Left cardiac atrium (tissue), 4 donors: ENCODE measurements around the gene CDH26. TPM values are rescaled to one million over a fixed set of nuclear protein-coding genes. Genes with fewer than 3 reads are reported as not detected.

ENCODE experiments used
- ATAC-seq, 2 donors: fragments of 200-7000 bp; cut with Tn5 transposase; one replicate each; pipeline ENCODE4 v1.9.1; 2020; ENCODE audit warnings: mild to moderate bottlenecking in 2 of 2, moderate library complexity in 2 of 2
- DNase-seq: peaks from one replicate; pipeline ENCODE4 v3.0.0-alpha.2; 2020
- intact Hi-C, 2 donors: fragments of 100-400 bp; cut with DNase I; formaldehyde crosslinking; loops; one replicate each; pipeline versions ENCODE4 v1.14.1 to v1.15.1; 2022 to 2023
- total RNA-seq, 2 donors: library from RNA; stranded (reverse); fragmentation: NEBNext Ultra II Directional; extraction: Animal tissue kit (Norgen Biotek cat#: 25700); gene quantifications; one replicate each; pipeline ENCODE4 v1.2.1, GENCODE V29; 2021
- donor health status: DM: no; HTN: yes; CAD: no.
- donor health status: DM: no; HTN: yes; CAD: no; lungs with severe emphysema.
- donor health status: DM: yes; HTN: yes; CAD: no.
- donor health status: Dilated cardiomyopathy.

The CDH26 gene
- total RNA-seq, 2 donors from 2014 or later, result 0.84 to 1.4 TPM

GRCh38 chr20:59972037-59972801, 14.0 kb downstream of the CDH26 start:
- ATAC-seq (no peak), DNase-seq (no peak)
- intact Hi-C loops, result no loop called here

GRCh38 chr20:59976156-59976782, 18.0 kb downstream of the CDH26 start:
- DNase-seq (no peak), ATAC-seq (no peak)
- intact Hi-C loops, result no loop called here

DNA sequence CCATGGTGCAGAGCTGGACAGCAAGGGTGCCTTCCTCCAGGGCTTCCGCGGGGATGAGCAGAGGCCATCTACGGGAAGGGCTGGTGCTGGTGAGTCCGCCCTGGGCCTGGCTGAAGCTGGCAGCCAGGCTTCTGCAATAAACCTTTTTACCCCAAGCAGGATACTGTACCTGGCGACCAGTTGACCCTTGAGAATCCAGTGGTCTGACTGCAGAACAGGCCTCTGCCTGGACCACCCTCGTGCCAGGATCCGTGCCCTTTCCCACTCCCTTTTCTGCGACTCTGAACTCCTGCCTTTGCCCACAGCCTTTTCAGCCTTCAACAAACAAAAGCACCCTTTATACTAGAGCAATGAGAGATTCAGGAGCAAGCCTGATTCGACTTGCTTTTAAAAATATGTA, 18.9 kb downstream of the CDH26 start:
- DNase-seq (no peak), ATAC-seq (no peak)
- intact Hi-C loops, result no loop called here

DNA sequence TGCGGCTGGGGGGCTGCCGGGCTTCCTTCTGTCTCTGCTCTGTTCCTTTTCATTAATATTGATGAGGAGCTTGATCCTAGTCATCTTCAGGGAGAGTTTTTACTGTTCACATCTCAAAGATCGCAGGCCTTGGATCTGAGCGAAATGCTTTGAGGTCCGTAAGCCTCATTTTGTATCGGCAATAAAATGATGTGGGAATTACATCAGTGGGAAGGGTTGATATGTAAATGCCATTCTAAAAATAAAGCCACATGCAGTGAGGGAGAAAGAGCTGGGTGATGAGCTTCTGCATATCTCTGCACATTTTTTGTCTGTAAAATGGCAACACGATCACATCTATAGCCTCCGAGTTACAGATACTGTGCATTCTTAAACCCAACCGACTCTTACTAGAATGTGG, 24.9 kb downstream of the CDH26 start:
- ATAC-seq, result no peak
- no peak for DNase-seq
- intact Hi-C loops, result no loop called here

DNA sequence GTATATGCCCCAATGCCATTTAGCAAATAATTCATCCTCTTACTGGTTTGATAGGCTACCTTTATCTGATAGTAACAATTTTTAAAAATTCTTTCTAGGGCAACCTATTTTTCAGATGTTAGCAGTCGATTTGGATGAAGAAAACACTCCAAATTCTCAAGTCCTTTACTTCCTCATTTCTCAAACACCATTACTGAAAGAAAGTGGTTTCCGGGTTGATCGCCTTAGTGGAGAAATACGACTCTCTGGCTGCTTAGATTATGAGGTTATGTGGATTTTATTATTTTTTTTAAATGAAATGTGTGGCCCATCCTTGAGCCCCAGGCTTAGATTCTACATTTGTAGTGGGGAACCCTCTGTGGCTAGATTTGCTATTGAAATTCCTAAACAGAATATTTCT, 26.3 kb downstream of the CDH26 start:
- ATAC-seq, result no peak
- DNase-seq, result no peak
- intact Hi-C loops, result no loop called here

GRCh38 chr20:59985164-59985563, 26.9 kb downstream of the CDH26 start:
- DNase-seq (no peak), ATAC-seq (no peak)
- intact Hi-C loops, result no loop called here

DNA sequence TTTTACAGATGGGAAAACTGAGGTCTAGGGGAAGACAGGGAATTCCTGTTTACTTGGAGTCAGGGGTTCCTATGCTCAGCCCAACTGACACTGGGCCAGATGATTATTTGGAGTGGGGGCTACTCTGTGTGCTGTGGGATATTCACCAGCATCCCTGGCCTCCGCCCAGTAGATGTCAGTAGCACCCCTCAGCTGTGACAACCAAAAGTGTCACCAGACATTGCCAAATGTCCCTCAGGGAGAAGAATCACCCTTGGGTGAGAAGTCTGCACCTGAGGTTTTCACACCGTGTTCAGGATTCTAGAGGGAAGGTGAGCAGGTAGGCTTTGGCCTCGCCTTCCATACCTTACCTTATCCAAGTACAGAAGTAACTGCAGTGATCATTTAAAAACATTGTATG, 27.6 kb downstream of the CDH26 start:
- peak; percentile 70 to 73 for ATAC-seq
- intact Hi-C loops, result no loop called here
- no peak for DNase-seq

- intact Hi-C loops, result no loop called here
- DNase-seq (no peak), ATAC-seq (no peak)
These were observed 28.9 kb downstream of the CDH26 start for GRCh38 chr20:59987135-59987534.

GRCh38 chr20:59988141-59988540, 29.9 kb downstream of the CDH26 start:
- intact Hi-C loops, result no loop called here
- ATAC-seq (peak in 1 of 2 donors; percentile 26), DNase-seq (no peak)

- no peak for DNase-seq
- no peak for ATAC-seq
- intact Hi-C loops, result no loop called here
These were observed 34.4 kb downstream of the CDH26 start for GRCh38 chr20:59992526-59993084.

- DNase-seq (no peak), ATAC-seq (no peak)
- intact Hi-C loops, result no loop called here
These were observed 35.7 kb downstream of the CDH26 start for GRCh38 chr20:59993736-59994430.

DNA sequence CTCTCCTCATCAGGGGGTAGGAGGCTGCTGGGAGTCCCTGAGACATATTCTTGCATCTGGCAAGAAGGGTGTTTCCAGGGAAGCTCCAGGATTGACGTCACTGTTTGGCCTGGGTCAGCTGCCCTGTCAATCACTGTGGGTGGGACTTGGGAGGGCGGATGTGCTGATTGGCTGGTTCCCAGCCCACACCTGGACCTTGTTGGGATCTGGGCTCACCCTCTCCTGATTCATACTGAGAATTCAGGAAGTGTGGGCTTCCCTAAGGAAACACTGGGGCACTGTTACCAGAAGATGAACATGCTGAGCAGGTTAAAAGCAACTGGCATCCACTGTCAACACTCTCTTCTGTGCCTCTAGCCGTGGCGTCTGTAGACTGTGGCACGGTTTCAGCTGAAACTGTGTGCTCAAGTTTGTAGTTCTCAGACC, 36.5 kb downstream of the CDH26 start:
- intact Hi-C loops, result no loop called here
- DNase-seq (peak; percentile 45), ATAC-seq (peak; percentile 63 to 91)

DNA sequence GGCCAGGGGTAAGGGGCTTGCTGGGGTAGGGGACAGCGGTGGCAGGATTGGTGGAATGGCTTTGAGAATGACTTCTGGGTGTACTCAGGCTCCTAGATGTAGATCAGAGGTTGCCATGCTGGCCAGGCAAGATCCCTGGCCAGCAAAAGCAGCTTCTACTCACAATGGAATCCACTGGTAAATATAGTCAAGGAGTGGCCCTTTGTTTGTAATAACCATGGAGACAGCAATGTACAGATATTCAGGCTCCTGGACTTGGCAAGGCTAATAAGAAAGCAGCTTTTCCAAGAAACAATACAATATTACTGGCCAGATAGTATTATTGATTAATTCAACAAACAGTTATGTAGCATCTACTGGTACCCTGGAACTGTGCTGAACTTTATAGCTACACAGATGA, 37.9 kb downstream of the CDH26 start:
- DNase-seq, result no peak
- ATAC-seq, result no peak
- intact Hi-C loops, result no loop called here

DNA sequence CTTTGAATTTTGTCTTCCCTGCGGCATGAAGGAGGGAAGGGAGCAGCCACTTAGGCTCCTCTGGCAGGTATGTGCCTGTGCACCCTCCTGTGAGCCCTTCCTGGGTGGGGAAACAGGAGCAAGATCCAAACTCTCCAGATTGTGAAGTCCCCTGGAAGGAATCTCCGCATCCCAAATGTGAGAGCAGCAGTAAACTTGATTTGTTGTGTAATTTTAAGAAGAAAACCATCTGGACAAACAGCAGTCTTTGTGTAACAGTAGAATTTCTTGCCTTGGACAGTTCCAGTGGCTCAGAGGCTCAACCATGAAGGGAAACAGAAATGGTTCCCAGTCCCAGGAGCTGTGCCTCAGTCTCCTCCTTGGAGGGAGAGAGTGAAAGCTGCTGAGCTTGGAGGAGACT, 39.7 kb downstream of the CDH26 start:
- ATAC-seq (no peak), DNase-seq (no peak)
- intact Hi-C loops, result no loop called here

DNA sequence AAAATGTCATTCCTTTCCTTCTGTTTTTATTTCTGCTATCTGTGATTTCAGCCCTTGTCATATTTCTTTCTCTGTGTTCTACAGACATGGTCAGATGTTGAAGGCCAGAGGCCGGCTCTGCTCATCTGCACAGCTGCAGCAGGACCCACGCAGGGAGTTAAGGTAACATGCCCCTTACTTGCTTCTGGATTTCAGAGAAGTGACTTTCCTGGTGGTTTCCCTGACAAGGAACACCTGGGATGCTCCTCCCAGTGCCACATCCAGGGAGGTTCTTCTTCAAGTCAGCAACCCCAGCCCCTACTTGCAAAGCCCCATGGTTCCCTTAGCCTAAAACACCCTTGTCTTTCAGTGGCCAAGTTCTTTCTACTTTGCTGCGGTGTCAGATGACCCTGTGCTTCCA, 41.3 kb downstream of the CDH26 start:
- DNase-seq, result no peak
- intact Hi-C loops, result no loop called here
- ATAC-seq, result no peak

DNA sequence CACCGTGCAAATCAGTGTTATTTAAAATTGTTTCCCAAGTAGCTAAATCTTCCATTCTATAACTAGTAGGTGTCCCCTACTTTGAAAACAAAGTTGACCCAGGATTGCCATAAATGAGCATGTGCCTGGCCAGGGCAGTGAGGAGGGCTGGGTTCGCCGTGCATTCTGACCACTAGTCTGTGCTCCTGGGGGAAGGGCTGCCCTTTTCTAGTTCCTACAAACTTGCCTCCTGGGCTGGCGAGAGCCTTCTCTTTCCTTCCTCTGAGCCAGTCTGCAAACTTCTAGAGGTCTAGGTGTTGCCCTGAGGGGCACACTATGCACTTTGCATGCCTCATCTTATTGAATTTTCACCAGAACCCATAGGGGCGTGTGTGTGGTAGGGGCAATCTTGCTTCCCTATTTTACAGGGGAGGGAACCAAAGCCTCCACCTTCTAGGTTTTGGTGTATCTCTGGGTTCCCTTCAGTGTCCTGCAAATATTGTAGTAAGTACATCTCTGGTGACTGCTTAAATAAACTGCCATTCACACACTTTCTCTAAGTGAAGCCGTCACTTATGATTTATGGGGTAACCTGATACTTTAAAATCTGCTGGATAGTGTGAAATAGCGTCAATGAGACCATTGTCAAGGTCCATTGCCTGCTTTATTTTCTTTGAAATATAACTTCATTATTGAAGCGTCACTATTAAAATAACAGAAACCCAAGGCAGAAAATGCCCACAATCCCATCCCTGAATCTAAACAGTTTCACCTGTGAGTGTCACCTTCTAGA, 42.2 kb downstream of the CDH26 start:
- intact Hi-C loops, result no loop called here
- no peak for ATAC-seq

DNA sequence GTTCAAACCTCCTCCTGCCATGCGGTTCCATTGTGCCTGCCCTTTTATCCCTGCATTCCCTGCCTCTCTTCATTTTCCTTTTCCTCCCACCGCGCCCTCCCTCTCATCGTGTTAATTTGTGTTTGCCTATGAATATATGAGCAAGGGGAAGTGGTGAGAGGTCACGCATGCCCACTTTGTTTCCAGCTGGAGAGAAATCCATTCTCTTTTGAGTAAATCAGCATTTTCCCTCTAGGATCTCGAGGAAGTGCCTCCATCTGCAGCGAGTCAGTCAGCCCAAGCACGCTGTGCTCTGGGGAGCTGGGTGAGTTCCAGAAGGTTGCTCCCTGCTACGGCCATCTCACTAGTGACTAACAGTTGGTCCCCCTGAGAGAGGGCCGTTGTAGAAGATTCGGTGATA, 42.9 kb downstream of the CDH26 start:
- peak in 1 of 2 donors; percentile 48 for ATAC-seq
- DNase-seq, result no peak
- intact Hi-C loops, result no loop called here

More for the DNA sequence above, 42.2 kb downstream of the CDH26 start:
- no peak for DNase-seq

DNA sequence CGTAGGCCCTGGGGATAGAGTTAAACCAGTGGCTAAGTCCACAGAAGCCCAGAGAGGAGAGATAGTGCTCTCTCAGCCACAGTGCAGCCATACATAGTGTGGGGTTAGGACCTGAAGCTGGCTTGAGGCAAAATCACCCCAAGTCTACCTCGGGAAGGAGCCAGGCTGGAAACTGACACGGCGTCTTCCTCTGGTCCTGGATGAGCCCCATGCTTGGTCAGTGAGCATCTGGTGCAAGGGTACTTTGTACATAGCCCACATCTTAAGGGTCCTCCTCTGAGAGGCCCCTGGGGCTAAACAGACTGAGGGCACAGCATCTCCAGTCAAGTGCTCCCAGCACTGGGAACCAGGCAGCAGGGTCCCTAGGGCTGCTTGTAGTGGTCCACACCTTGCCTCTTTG, 45.6 kb downstream of the CDH26 start:
- intact Hi-C loops, result no loop called here
- DNase-seq (no peak), ATAC-seq (no peak)

DNA sequence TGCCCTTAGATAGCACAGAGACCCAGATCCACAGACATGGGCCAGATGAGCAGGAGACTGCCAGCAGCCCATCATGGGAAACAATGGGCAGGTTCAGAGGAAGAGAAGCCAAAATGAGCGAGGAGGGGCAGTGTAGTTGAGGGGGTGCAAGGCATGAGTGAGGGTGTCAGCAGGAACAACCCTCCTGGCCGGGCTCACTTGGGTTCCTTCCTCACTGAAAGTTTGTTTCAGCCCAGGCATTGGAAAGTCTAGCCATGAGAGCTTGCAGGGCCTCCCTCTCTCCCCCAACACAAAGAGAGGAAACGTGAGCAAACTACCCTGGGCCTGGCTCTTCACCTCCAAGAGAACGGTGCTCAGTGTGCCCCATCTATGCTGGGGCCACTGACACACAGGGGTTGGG, 48.0 kb downstream of the CDH26 start:
- DNase-seq, result no peak
- intact Hi-C loops, result no loop called here
- no peak for ATAC-seq
